HG03439 (cell line): ENCODE data around the gene IFNL2.
"Not testable (repeated sequence)": the region's sequence is repeated elsewhere in the genome, so short reads cannot be mapped to it uniquely, and the experiment has no call there.

ENCODE experiments used
- ATAC-seq: cut with Tn5 transposase; IDR thresholded peaks from one replicate; pipeline ENCODE4 v1.9.1; 2021; ENCODE audit warnings: mild to moderate bottlenecking, moderate library complexity; ENCODE audit not compliant: unreplicated experiment

IFNL2 gene

GRCh38 chr19:39296055-39296645 is 28.0 kb downstream of the IFNL2 start, which contains the start of gene IFNL1:
Gene IFNL1, plus strand, starts transcription at chr19:39296407. Its CDS starts 15 bp downstream, at chr19:39296422.
- ATAC-seq = no peak

GRCh38 chr19:39296906-39297305 is 28.7 kb downstream of the IFNL2 start:
- no peak for ATAC-seq

GRCh38 chr19:39297931-39298634 is 29.9 kb downstream of the IFNL2 start:
- ATAC-seq = no peak

GRCh38 chr19:39299404-39299803 is 31.2 kb downstream of the IFNL2 start:
- ATAC-seq = no peak

GRCh38 chr19:39299832-39300231 is 31.6 kb downstream of the IFNL2 start:
- ATAC-seq = no peak

GRCh38 chr19:39301021-39301420 is 32.8 kb downstream of the IFNL2 start:
- ATAC-seq = no peak

GRCh38 chr19:39301562-39301961 is 33.4 kb downstream of the IFNL2 start:
- no peak for ATAC-seq

GRCh38 chr19:39303373-39304184 is 35.4 kb downstream of the IFNL2 start:
- ATAC-seq = no peak

- no peak for ATAC-seq
Measured at GRCh38 chr19:39304185-39304513, 36.0 kb downstream of the IFNL2 start.

- no peak for ATAC-seq
Measured at GRCh38 chr19:39304701-39305571, 36.7 kb downstream of the IFNL2 start.

- ATAC-seq = no peak
Measured at GRCh38 chr19:39306075-39306474, 37.9 kb downstream of the IFNL2 start.

GRCh38 chr19:39307046-39307821 is 39.0 kb downstream of the IFNL2 start:
- ATAC-seq = no peak

GRCh38 chr19:39307822-39308530 is 39.8 kb downstream of the IFNL2 start:
- no peak for ATAC-seq

GRCh38 chr19:39308531-39309304 is 40.5 kb downstream of the IFNL2 start:
- ATAC-seq = no peak

GRCh38 chr19:39309305-39309670 is 41.1 kb downstream of the IFNL2 start:
- ATAC-seq = not testable (repeated sequence)

- no peak for ATAC-seq
Measured at GRCh38 chr19:39310558-39311311, 42.5 kb downstream of the IFNL2 start.

GRCh38 chr19:39314016-39314728 is 46.0 kb downstream of the IFNL2 start:
- ATAC-seq = no peak

GRCh38 chr19:39315933-39316332 is 47.7 kb downstream of the IFNL2 start:
- ATAC-seq = no peak
